ENCODE results near the gene TBC1D22A.

The TBC1D22A gene

GRCh38 chr22:46969491-46969890 is 207.0 kb downstream of the TBC1D22A start:
- no peak for DNase-seq
- no peaks in the 10 kb centered on the region for H3K9me3 ChIP-seq (ENCODE audit: severe bottlenecking)
- no peaks in the 10 kb centered on the region for H3K27me3 ChIP-seq (ENCODE audit: insufficient read depth, low read depth, severe bottlenecking)
- H3K27ac ChIP-seq = no peak overlapping the region
- H3K4me3 ChIP-seq (ENCODE audit: low read depth, low read length) = no peak overlapping the region
- no peaks in the 10 kb centered on the region; the same call in 1 of the 2 replicates for H3K36me3 ChIP-seq
- no peak for TF ChIP-seq CTCF (IDR thresholded peaks at IDR 0.05; ENCODE audit: low read depth, low read length)

- H3K4me3 ChIP-seq (ENCODE audit: low read depth, low read length) = no peak overlapping the region
- no peaks in the 10 kb centered on the region; the same call in none of the 2 replicates for H3K36me3 ChIP-seq
- no peaks in the 10 kb centered on the region for H3K9me3 ChIP-seq (ENCODE audit: severe bottlenecking)
- DNase-seq = no peak
- no peaks in the 10 kb centered on the region for H3K27me3 ChIP-seq (ENCODE audit: insufficient read depth, low read depth, severe bottlenecking)
- no peak overlapping the region for H3K27ac ChIP-seq
- TF ChIP-seq CTCF (IDR thresholded peaks at IDR 0.05; ENCODE audit: low read depth, low read length) = no peak
These were observed 207.5 kb downstream of the TBC1D22A start for GRCh38 chr22:46969961-46970360.

- H3K4me3 ChIP-seq (ENCODE audit: low read depth, low read length) = no peak overlapping the region
- no peak for TF ChIP-seq CTCF (IDR thresholded peaks at IDR 0.05; ENCODE audit: low read depth, low read length)
- no peaks in the 10 kb centered on the region; the same call in none of the 2 replicates for H3K36me3 ChIP-seq
- no peak overlapping the region for H3K27ac ChIP-seq
- DNase-seq = no peak
- no peaks in the 10 kb centered on the region for H3K9me3 ChIP-seq (ENCODE audit: severe bottlenecking)
- H3K27me3 ChIP-seq (ENCODE audit: insufficient read depth, low read depth, severe bottlenecking) = no peaks in the 10 kb centered on the region
These were observed 208.1 kb downstream of the TBC1D22A start for GRCh38 chr22:46970411-46971098.

- Histone ChIP-seq H3K36me3 (no peaks in the 10 kb centered on the region; the same call in none of the 2 replicates), H3K27me3 (ENCODE audit: insufficient read depth, low read depth, severe bottlenecking) (no peaks in the 10 kb centered on the region), H3K9me3 (ENCODE audit: severe bottlenecking) (no peaks in the 10 kb centered on the region), H3K4me3 (ENCODE audit: low read depth, low read length) (no peak overlapping the region), H3K27ac (no peak overlapping the region)
- TF ChIP-seq CTCF (IDR thresholded peaks at IDR 0.05; ENCODE audit: low read depth, low read length) = no peak
- DNase-seq = no peak
These were observed 208.8 kb downstream of the TBC1D22A start for GRCh38 chr22:46971099-46971763.

- Histone ChIP-seq H3K36me3 (no peaks in the 10 kb centered on the region; the same call in none of the 2 replicates), H3K27me3 (ENCODE audit: insufficient read depth, low read depth, severe bottlenecking) (no peaks in the 10 kb centered on the region), H3K4me3 (ENCODE audit: low read depth, low read length) (no peak overlapping the region), H3K27ac (no peak overlapping the region), H3K9me3 (ENCODE audit: severe bottlenecking) (no peaks in the 10 kb centered on the region)
- DNase-seq = no peak
- TF ChIP-seq CTCF (IDR thresholded peaks at IDR 0.05; ENCODE audit: low read depth, low read length) = no peak
These were observed 209.3 kb downstream of the TBC1D22A start for GRCh38 chr22:46971764-46972125.
